HG03575 (cell line): ENCODE measurements around the gene LIMCH1.

ENCODE experiments used
- ATAC-seq: cut with Tn5 transposase; IDR thresholded peaks from one replicate; pipeline ENCODE4 v1.9.1; 2021; ENCODE audit not compliant: unreplicated experiment, insufficient number of reproducible peaks, low FRiP score; ENCODE audit errors: extremely low read depth

Gene LIMCH1

GRCh38 chr4:41525129-41525528 is 12.8 kb upstream of the LIMCH1 start:
- ATAC-seq = no peak

- no peak for ATAC-seq
Observed at GRCh38 chr4:41526628-41527027, 11.3 kb upstream of the LIMCH1 start.

GRCh38 chr4:41528512-41529205 is 9.3 kb upstream of the LIMCH1 start:
- ATAC-seq = no peak

- no peak for ATAC-seq
Observed at GRCh38 chr4:41530741-41531140, 7.2 kb upstream of the LIMCH1 start.

- ATAC-seq = no peak
Observed at GRCh38 chr4:41532336-41532735, 5.6 kb upstream of the LIMCH1 start.

GRCh38 chr4:41532882-41533281 is 5.1 kb upstream of the LIMCH1 start:
- no peak for ATAC-seq

GRCh38 chr4:41533680-41534079 is 4.3 kb upstream of the LIMCH1 start:
- no peak for ATAC-seq

- ATAC-seq = no peak
Observed at GRCh38 chr4:41534404-41534803, 3.6 kb upstream of the LIMCH1 start.

GRCh38 chr4:41535911-41536371 is 2.0 kb upstream of the LIMCH1 start:
- ATAC-seq = no peak

GRCh38 chr4:41537292-41537890 is 566 bp upstream of the LIMCH1 start:
- ATAC-seq = no peak

- ATAC-seq = no peak
Observed at GRCh38 chr4:41538887-41539498, 1.0 kb downstream of the LIMCH1 start.

GRCh38 chr4:41539711-41540110 is 1.8 kb downstream of the LIMCH1 start:
- no peak for ATAC-seq

GRCh38 chr4:41540687-41541086 is 2.7 kb downstream of the LIMCH1 start:
- no peak for ATAC-seq

GRCh38 chr4:41541687-41542094 is 3.7 kb downstream of the LIMCH1 start:
- ATAC-seq = no peak

GRCh38 chr4:41542526-41543275 is 4.7 kb downstream of the LIMCH1 start:
- ATAC-seq = no peak

- ATAC-seq = no peak
Observed at GRCh38 chr4:41545238-41545637, 7.3 kb downstream of the LIMCH1 start.

- ATAC-seq = no peak
Observed at GRCh38 chr4:41546638-41547037, 8.7 kb downstream of the LIMCH1 start.

- ATAC-seq = no peak
Observed at GRCh38 chr4:41548305-41548880, 10.4 kb downstream of the LIMCH1 start.

- no peak for ATAC-seq
Observed at GRCh38 chr4:41549478-41549877, 11.5 kb downstream of the LIMCH1 start.
